GM12873 (cell line): Measurements from ENCODE around the gene TACC2.

Experiments used
- TF ChIP-seq, protein P1 (sequence below): IDR thresholded peaks from 2 replicates; pipeline ENCODE4 v1.5.1; 2012; ENCODE audit warnings: low read depth, mild to moderate bottlenecking, moderate library complexity, low read length, control low read depth; ENCODE audit not compliant: insufficient read depth; ENCODE audit errors: missing control alignments

Gene TACC2

GRCh38 chr10:122143238-122143841, 154.4 kb downstream of the TACC2 start:
- TF ChIP-seq, protein P1, sequence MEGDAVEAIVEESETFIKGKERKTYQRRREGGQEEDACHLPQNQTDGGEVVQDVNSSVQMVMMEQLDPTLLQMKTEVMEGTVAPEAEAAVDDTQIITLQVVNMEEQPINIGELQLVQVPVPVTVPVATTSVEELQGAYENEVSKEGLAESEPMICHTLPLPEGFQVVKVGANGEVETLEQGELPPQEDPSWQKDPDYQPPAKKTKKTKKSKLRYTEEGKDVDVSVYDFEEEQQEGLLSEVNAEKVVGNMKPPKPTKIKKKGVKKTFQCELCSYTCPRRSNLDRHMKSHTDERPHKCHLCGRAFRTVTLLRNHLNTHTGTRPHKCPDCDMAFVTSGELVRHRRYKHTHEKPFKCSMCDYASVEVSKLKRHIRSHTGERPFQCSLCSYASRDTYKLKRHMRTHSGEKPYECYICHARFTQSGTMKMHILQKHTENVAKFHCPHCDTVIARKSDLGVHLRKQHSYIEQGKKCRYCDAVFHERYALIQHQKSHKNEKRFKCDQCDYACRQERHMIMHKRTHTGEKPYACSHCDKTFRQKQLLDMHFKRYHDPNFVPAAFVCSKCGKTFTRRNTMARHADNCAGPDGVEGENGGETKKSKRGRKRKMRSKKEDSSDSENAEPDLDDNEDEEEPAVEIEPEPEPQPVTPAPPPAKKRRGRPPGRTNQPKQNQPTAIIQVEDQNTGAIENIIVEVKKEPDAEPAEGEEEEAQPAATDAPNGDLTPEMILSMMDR, result no peak

GRCh38 chr10:122144199-122144598, 155.2 kb downstream of the TACC2 start:
- TF ChIP-seq, protein P1, result no peak

DNA sequence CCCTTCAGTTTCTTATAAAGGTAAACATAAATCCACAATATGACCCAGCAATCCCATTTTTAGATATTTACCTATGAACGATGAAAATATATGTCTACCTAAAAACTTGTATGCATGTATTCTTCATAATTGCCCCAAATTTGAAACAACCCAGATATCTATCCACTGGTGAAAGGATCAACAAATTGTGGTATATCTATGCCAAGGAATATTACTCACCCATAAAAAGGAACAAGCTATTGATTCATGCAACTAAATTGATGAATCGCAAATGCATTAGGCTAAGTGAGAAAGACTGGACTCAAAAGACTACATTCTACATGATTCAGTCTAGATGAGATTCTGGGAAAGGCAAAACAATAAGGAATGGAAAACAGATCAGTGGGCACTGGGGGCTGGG, 156.2 kb downstream of the TACC2 start:
- TF ChIP-seq, protein P1, result no peak

- TF ChIP-seq, protein P1, result no peak
Measured at GRCh38 chr10:122147663-122148062, 158.7 kb downstream of the TACC2 start.

DNA sequence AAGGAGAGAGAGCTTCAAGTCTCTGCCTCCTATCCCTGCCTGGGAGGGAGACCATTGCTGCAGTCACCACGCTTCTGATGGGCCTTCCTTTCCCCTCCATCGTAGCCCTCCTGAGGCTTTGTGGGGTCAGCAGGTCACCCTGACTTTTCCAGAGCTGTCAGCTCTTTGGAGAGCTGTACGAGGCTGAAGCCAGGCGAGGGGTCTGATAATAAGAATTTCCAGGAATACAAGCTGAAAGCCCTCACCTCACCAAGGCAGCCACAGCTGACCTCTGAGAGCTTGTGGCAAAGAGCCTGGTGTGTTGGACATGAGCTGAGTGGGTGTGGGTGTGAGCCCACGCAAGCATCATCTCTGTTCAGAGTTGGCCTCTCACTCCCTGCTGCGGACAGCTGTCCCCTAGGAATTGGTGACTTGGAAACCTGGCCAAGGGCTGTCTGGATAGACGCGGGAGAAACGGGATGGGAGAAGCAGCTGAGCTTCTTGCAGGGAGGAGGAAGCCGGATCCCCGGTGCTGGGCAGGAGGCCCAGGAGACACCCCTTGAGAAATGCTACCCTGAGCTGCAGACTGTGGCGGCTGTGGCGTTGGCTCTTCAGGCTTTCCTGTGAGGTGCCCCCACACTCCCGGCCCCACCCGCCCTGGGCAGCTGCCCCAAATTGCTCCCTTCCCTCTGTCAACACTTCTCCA, 160.1 kb downstream of the TACC2 start:
- TF ChIP-seq, protein P1, result no peak

GRCh38 chr10:122149561-122150505, 160.9 kb downstream of the TACC2 start:
- TF ChIP-seq, protein P1, result no peak

DNA sequence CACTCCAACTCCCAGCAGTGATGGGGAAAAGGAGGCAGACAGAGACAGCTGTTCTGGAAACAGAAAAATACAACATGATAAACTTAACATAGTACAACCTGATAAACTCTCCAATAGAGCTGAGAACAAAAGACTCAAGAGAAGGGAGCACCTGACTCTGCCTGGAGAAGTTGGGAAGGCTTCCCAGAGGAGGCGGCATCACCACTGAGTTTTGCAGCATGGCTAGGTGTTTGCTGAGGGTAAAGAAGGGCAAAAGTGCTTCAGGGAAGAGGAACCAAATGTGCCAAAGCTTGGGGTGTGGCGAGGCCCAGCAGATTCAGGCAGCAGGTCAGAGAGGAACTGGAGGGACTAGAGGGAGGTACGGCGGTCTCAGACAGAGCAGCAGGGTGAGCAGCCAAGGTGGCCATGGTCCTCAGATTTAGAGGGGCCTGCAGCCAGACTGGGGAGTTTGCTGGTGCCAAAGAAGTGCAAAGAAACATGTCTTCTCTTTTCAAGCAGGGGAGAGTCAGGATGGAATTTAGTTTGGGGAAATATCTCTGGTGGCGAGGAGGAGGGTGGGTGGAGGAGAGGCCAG, 162.2 kb downstream of the TACC2 start:
- TF ChIP-seq, protein P1, result no peak
